OCI-LY1 (cell line): ENCODE results near the gene MX1.

Experiments
- CTCF ChIP-seq: fragments of 200-600 bp; sonication (generic), shearing (Covaris generic); IDR thresholded peaks from 2 replicates; pipeline ENCODE4 v1.5.1; 2017; ENCODE audit warnings: mild to moderate bottlenecking, antibody characterized with exemption, low read length, moderate library complexity, mixed read lengths
- EZH2 ChIP-seq: fragments of 200-600 bp; sonication (generic), shearing (Covaris generic); IDR thresholded peaks from 2 replicates; pipeline ENCODE4 v1.8.0; 2017; ENCODE audit warnings: borderline replicate concordance, mixed run types, mild to moderate bottlenecking, antibody characterized with exemption, low read length, moderate library complexity, mixed read lengths

DNA sequence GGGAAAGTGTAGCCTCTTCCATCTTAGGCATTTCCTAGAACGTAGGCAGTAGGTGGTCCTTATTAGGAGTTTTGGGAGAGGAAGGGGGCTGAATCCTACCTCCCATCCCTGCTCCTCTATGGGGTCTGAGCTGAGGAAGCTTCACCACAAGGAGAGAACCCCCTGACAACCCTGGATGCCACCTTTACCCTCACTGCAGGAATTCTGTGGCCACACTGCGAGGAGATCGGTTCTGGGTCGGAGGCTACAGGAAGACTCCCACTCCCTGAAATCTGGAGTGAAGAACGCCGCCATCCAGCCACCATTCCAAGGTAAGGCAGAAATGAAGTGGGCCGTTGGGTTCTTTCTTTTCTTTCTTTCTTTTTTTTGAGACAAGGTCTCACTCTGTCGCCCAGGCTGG lies 1.5 kb downstream of the MX1 start:
- TF ChIP-seq CTCF: no peak
- TF ChIP-seq EZH2: no peak
